CD4-positive, alpha-beta T cell treated with Interleukin-15 for 4 hours (primary cell): Measurements from ENCODE around the gene LRIT1.

Source experiments
- DNase-seq: peaks from one replicate; pipeline ENCODE4 v3.0.0-alpha.2; 2020; ENCODE audit warnings: low spot score

The LRIT1 gene

GRCh38 chr10:84214046-84214572 lies 27.2 kb downstream of the LRIT1 start:
- no peak for DNase-seq

- no peak for DNase-seq
Observed at GRCh38 chr10:84213076-84213475, 28.3 kb downstream of the LRIT1 start.

GRCh38 chr10:84212014-84212413 lies 29.3 kb downstream of the LRIT1 start:
- no peak for DNase-seq

- DNase-seq = no peak
Observed at GRCh38 chr10:84211566-84211965, 29.8 kb downstream of the LRIT1 start.

DNA sequence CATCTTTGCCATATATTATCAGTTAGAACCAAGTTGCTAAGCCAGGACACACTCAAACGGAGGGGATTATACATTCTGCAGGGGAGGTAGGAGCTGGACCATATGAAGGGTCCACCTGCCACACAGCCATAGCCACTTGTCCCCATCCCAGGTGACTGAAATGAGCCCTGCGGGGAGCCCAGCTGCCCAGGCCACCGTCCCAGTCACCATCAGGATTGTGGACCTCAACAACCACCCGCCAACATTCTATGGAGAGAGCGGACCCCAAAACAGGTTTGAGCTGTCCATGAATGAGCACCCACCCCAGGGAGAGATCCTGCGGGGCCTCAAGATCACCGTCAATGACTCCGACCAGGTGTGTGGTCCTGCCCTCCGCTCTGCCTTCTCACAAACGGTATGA lies 33.3 kb downstream of the LRIT1 start:
- DNase-seq = no peak

DNA sequence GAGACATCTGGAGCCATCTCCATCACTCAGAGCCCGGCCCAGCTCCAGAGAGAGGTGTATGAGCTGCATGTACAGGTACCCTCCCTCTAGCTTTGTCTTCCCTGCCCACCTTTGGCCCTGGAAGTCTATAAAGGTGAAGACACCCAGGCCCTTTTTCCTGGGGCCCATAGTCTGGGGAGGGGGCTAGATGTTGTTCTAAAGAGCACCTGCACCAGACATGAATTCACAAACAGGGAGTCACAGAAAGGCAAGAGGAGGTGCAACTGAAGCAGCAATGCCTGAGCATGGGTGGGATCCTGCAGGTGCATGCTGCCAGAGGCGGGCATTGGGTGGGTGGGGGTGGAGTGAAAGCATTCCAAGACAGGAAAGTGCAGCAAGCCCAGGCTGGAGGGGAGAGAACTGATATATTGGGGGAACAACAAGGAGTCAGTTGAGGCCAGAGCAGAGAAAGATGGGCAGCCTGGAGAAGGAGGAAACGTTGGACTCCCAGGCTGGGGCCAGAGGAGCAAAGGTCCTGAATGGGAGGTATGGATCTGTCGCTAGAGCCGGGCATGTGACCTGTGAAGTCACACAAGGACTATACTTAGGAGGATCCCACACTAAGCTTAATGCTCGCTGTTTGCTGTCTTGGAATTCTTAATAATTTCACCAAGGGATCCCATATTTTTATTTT lies 35.4 kb downstream of the LRIT1 start:
- DNase-seq = no peak

GRCh38 chr10:84205049-84205852 lies 36.1 kb downstream of the LRIT1 start:
- DNase-seq = peak; percentile 56

DNA sequence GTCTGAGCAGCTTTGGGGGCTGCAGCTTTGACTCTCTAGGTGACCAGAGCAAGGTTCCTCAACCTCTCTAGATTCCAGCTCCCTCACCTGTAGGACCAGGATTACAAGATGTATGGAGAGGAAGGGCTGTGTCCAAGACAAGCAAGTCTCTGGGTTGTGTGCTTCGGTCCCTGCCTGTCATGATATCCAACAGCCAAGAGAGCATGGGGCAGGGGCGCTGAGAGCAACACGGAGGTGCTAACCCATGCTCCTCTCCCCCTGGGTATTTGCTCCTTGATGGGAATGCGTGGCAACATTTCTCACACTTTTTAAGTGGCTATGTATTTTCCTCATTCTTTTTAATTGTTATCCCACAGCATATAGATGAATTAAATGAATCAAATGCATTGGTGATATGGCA lies 36.7 kb downstream of the LRIT1 start:
- DNase-seq = no peak

- no peak for DNase-seq
Observed at GRCh38 chr10:84204122-84204521, 37.2 kb downstream of the LRIT1 start.

DNA sequence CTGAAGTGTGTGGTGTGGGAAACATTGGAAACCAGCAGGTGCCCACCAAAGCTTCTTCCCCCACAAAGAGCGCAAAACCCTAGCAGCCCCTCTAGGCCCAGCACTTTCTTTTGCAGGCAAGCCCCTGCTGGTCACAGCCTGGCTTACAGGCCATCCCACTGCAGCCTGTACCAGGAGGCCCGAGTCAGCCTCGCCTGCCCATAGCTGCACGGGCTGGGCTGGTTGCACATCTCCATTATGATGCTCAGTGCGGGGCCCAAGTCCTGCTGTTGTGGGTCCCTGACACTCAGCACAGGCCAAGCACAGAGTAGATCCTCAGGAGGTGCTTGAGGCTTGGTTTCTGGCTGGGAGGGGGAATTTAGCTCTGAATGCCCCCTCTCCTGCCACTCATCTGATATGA lies 39.0 kb downstream of the LRIT1 start:
- no peak for DNase-seq

DNA sequence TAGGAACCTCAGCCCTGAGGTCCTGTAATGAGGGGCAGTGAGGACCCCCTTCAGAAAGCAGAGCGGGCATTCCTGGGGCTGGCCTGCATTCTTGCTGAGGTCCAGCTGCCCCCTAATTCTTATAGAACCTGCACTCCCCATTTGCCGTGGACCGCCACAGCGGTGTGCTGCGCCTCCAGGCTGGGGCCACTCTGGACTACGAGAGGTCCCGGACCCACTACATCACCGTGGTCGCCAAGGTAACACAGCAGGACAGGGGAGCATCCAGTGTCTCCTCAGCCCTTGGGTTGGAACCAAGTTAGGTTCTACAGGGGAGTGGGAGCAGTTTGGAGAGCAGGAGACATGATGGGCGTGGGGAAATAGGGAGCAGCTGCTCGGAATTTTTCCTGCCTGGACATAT lies 39.7 kb downstream of the LRIT1 start:
- DNase-seq = no peak

GRCh38 chr10:84201244-84201606 lies 40.1 kb downstream of the LRIT1 start:
- DNase-seq = no peak

DNA sequence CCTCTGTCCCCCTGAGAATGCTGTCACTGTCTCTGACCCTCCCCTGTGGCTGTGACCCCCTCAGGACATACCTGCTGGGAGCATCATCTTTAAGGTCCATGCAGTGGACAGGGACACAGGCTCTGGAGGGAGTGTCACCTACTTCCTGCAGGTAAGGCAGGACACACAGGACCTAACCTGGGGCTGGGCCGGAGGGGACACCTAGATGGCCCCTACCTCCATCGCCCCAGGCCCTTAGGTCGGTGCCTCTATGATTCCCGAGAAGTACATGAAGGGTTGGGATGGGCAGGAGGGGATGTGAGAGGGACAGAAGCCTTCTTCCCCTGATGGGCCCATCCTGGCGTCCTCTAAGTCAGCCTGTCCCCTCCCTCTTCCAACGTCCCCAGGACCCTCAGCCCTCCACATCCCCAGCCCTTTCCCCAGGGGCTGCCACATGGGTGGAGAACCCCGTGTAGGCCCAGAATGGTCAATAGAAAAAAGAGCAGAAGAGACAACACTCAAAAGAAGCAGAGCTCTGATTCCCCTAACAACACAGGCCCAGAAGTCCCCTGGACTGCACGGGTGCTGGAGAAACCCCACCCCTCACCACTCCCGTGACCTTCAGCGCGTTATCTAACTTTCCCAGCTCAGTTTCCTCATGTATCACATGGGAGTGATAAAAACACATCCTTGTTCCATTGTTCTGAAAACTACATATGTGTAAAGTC lies 40.7 kb downstream of the LRIT1 start:
- DNase-seq = no peak

DNA sequence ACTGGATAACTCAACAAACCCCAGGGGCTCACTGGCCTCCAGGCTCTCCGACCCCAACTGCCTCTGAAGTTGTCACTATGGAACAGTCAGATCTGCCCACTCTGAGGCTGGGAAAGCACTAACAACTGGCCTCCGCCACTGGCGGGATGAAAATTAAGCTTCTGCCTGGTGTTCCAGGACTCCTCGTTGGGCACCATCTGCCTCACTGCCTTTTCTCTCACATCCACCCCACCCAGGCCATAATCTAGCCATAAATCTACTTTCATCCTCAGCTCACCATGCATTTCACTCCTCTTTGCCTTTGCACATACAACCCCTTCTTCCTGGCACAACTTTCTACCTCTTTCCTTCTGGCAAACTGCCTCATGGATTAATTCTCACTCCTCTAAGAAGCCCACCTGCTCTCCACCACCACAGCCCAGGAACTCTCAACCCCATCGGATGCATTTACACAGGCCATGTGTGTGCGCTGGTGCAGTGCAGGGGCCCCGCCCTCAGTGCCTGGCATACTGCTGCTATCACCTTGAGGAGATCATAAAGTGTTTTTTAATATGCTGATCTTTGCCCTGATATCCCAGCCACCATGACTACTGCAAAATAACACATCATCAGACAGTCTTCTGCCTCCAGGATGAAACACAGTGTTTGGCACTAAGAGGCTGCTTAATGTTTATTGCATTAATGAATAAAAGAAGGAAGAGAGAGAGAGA lies 43.0 kb downstream of the LRIT1 start:
- no peak for DNase-seq

DNA sequence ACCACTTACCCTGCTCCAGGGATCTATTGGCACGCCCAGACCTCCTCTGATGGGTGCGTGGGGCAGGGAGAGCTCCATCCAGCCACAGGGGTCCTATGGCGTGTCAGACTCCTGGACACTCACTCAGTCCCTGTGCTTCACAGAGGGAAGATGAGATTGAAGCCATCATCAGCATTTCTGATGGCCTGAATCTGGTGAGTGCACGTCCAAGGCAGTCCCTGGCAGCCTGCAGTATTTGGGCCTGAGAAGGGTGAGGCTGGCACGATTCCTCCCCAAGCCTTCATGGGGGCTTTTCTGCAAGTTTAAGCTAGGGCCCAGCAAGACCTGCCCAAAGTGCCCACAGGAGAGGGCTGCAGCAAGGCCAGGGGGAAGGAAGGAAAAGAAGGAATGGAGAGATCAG lies 43.7 kb downstream of the LRIT1 start:
- no peak for DNase-seq

- no peak for DNase-seq
Observed at GRCh38 chr10:84196941-84197340, 44.4 kb downstream of the LRIT1 start.

DNA sequence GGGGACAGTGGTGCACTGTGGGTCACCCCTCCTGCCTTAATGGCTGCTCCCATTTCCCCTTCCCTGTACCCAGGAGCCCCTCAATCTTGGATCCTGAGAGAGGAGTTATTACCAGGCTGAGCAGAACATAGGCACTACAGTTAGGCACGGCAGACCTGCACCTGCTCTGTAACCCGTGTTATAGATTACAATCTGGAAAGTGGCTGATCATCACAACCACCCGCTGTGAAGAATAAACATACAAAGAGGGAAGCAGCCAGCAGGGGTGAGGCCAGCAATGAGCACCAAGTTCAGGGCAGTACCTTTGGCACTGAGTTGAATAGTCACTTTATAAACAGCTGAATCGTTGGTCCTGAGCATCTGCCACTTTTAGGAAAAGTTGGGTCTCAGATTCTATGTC lies 45.3 kb downstream of the LRIT1 start:
- no peak for DNase-seq

DNA sequence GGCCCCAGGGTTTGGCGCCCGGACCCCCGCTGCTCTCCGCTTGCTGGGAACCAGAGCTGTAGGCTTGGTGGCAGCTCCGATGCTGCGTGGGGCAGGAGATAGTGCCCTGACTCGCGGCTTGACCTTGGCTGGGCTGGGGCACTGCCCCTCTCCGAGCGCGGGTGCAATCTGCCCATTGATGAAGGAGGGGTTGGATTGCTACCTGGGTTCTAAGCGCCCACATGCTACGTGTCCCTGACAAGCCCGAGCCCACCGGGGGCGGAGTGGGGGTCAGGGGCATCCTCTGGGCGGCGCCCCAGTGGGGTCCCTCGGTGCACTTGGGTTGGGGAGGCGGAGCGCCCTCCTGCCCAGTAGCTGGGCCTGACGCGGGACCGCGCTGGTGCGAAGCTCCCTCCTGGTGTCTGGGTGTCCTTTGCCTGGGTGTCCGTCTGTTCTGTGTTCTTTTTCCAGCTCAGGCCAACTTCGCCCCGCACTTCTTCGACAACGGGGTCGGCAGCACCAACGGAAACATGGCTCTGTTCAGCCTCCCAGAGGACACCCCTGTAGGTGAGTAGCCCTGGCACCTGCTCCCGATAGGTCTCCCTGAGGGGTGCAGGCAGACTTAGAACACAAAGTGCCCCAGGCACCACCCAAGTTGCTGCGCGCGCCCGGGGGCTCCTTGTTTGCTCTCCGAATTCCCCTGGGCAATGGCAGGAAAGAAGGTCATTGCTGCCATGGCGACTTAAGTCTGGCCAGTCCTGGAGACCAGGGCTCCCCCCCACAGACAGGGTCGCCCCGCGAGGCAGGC lies 46.1 kb downstream of the LRIT1 start:
- no peak for DNase-seq

DNA sequence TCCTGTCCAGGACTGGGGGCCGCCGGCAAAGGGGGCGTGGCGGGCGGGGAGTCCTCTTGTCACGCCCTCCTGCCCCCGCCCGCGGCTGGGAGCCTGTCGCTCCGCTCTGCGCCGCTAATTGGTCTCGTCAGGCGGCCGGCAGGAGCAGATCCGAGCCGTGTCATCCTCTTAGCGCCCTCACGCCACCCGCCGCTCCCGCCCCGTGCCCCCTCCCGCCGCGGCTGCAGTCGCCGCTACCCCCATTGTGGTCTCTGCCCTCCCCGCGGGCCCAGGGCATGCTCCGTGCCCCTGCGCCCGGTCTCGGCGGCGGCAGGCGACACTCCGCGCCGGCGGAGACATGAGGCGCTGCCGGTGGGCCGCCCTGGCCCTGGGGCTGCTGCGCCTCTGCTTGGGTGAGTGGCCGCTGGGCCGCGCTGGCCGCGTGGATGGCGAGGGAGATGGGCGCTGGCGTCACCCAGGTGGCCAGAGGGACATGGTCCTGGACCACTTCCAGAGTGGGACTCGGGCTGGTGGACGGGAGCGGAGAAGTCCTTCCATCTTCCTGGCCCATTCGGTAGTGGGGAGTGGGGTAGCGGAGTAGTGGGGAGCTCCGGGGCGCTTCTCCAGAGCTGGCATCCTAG lies 46.8 kb downstream of the LRIT1 start, which contains the start of gene CDHR1:
Gene CDHR1, plus strand, starts transcription at position 114 of the 620 bp plus-strand sequence. Its CDS starts 224 bp downstream, at position 338.
- peak; percentile 41 for DNase-seq

- DNase-seq = no peak
Observed at GRCh38 chr10:84193846-84194423, 47.4 kb downstream of the LRIT1 start.
